ENCODE results near the gene SLC22A5. TPM values are rescaled to one million over a fixed set of nuclear protein-coding genes. Genes with fewer than 3 reads are reported as not detected.

The SLC22A5 gene
- total RNA-seq, 1 experiment from 2014 or later: 20.2 TPM

DNA sequence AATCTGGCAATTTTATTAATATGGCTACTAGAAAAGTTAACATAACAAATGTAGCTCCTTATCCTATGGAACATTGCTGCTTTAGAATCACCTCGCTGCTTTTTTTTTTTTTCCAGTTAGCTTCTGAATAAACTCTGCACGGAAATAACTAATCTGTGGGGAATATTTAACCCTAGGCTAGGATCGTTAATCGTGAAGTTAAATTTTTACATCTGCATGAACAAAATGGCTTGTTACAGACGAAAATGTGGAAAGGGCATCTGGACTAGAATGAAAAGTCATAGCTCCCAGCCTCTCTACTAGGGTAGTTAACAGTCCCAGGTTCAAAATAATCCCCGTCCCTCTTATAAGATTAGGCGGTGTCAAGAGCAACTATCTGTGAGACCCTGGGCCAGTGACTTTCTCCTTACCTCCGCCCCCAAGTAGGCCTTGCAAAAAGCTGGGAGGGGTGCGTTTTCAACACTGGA, 470 bp upstream of the SLC22A5 start:
- peaks cover 3% of the 10 kb centered on the region for H3K36me3 ChIP-seq (ENCODE audit: control insufficient read depth, insufficient read depth, low read length)
- H3K9me3 ChIP-seq: peaks cover 6% of the 10 kb centered on the region
- intact Hi-C loops (cut with micrococcal nuclease; ENCODE audit: unreplicated experiment): loop anchor here (1.0 to 5.0 kb wide), 4 partner anchors 41 to 142 kb away; partner anchors contain the start of gene P4HA2
- Mint-ChIP-seq H3K27ac (ENCODE audit: unreplicated experiment) (peak overlapping the region; percentile 85), H3K4me3 (ENCODE audit: unreplicated experiment) (peak overlapping the region; percentile 79), H3K4me1 (ENCODE audit: low read depth, unreplicated experiment) (peaks cover 21% of the 10 kb centered on the region), H3K36me3 (ENCODE audit: insufficient read depth, unreplicated experiment) (peaks cover 21% of the 10 kb centered on the region), H3K9me3 (ENCODE audit: unreplicated experiment) (no peaks in the 10 kb centered on the region), H3K27me3 (ENCODE audit: insufficient read depth, unreplicated experiment) (no peaks in the 10 kb centered on the region)
- H3K4me1 ChIP-seq: peaks cover 45% of the 10 kb centered on the region
- peak overlapping the region; percentile 79 for H3K4me3 ChIP-seq (ENCODE audit: low read depth, low read length)
- BruUV-seq (replicated peaks): TSS peak; percentile 65
- CTCF ChIA-PET: interaction anchor here (0.7 to 2.6 kb wide), 6 partner anchors 11 to 131 kb away, joined by 3 to 10 read pairs (median 4); partner anchors contain the start of gene SLC22A4
- H3K27me3 ChIP-seq (replicated peaks; ENCODE audit: control insufficient read depth, insufficient read depth, low read length): no peaks in the 10 kb centered on the region
- TF ChIP-seq, protein P1, sequence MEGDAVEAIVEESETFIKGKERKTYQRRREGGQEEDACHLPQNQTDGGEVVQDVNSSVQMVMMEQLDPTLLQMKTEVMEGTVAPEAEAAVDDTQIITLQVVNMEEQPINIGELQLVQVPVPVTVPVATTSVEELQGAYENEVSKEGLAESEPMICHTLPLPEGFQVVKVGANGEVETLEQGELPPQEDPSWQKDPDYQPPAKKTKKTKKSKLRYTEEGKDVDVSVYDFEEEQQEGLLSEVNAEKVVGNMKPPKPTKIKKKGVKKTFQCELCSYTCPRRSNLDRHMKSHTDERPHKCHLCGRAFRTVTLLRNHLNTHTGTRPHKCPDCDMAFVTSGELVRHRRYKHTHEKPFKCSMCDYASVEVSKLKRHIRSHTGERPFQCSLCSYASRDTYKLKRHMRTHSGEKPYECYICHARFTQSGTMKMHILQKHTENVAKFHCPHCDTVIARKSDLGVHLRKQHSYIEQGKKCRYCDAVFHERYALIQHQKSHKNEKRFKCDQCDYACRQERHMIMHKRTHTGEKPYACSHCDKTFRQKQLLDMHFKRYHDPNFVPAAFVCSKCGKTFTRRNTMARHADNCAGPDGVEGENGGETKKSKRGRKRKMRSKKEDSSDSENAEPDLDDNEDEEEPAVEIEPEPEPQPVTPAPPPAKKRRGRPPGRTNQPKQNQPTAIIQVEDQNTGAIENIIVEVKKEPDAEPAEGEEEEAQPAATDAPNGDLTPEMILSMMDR (IDR thresholded peaks at IDR 0.05; ENCODE audit: insufficient read depth in 1 of 2, low read depth in 1 of 2, low read length in 1 of 2, severe bottlenecking in 1 of 2, unreplicated experiment in 1 of 2): no peak
- DNase-seq: no peak
- POLR2A ChIA-PET: interaction anchor here (0.6 to 1.9 kb wide), 7 partner anchors 46 to 733 kb away, joined by 3 to 15 read pairs (median 3); partner anchors contain the start of gene SLC22A4

DNA sequence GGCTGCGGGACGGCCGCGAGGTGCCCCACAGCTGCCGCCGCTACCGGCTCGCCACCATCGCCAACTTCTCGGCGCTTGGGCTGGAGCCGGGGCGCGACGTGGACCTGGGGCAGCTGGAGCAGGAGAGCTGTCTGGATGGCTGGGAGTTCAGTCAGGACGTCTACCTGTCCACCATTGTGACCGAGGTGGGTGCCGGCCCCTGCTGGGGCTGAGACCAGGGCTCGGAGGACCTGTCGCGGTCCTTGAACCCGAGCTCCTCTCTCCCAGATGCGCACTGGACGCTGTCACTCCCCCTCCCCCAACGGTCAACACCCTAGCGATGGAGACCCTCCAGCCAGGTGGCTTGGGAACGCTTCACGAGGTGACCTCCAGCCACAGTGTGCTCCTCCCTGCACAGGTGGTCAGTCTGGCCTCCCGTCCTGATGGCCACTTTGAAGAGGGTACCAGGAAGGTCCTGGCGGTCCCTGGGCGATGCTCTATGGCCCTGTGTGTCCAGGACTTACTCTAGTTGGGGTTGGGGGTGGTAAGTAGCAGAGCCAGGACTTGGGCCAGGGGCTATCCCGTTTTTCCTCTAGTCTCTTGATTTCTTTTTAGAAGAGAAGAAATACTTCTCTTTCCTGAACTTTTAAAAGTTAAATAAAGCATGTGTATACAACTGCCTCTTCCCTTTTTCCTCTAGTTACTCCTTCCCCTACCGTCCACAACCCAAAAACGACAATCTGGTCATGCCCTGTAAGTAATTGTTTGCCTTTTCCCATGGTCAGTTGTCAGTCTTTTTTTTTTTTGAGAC, 866 bp downstream of the SLC22A5 start:
- peaks cover 14% of the 10 kb centered on the region for H3K36me3 Mint-ChIP-seq (ENCODE audit: insufficient read depth, unreplicated experiment)
- peak overlapping the region; percentile 79 for H3K4me3 ChIP-seq (ENCODE audit: low read depth, low read length)
- no peaks in the 10 kb centered on the region for H3K9me3 Mint-ChIP-seq (ENCODE audit: unreplicated experiment)
- H3K9me3 ChIP-seq: no peaks in the 10 kb centered on the region
- intact Hi-C loops (cut with micrococcal nuclease; ENCODE audit: unreplicated experiment): loop anchor here (2.0 kb wide), 1 partner anchor 98 kb away; no protein-coding TSS in a partner anchor
- H3K4me1 ChIP-seq: peaks cover 37% of the 10 kb centered on the region
- peak overlapping the region; percentile 79 for H3K4me3 Mint-ChIP-seq (ENCODE audit: unreplicated experiment)
- TF ChIP-seq, protein P1 (IDR thresholded peaks at IDR 0.05; ENCODE audit: insufficient read depth in 1 of 2, low read depth in 1 of 2, low read length in 1 of 2, severe bottlenecking in 1 of 2, unreplicated experiment in 1 of 2): no peak
- DNase-seq: no peak
- peak overlapping the region; percentile 85 for H3K27ac Mint-ChIP-seq (ENCODE audit: unreplicated experiment)
- peaks cover 18% of the 10 kb centered on the region for H3K4me1 Mint-ChIP-seq (ENCODE audit: low read depth, unreplicated experiment)
- H3K27me3 ChIP-seq (replicated peaks; ENCODE audit: control insufficient read depth, insufficient read depth, low read length): no peaks in the 10 kb centered on the region
- no peaks in the 10 kb centered on the region; the same call in 1 of the 2 replicates for H3K36me3 ChIP-seq (ENCODE audit: control insufficient read depth, insufficient read depth, low read length)
- CTCF ChIA-PET: interaction anchor here (0.6 to 2.6 kb wide), 4 partner anchors 12 to 1731 kb away, joined by 3 to 9 read pairs (median 5); no protein-coding TSS in a partner anchor
- POLR2A ChIA-PET: interaction anchor here (1.0 to 1.9 kb wide), 3 partner anchors 48 to 126 kb away, joined by 3 to 15 read pairs (median 8); partner anchors contain the start of gene SLC22A4
- no peaks in the 10 kb centered on the region for H3K27me3 Mint-ChIP-seq (ENCODE audit: insufficient read depth, unreplicated experiment)
- BruUV-seq (replicated peaks): no TSS peak

DNA sequence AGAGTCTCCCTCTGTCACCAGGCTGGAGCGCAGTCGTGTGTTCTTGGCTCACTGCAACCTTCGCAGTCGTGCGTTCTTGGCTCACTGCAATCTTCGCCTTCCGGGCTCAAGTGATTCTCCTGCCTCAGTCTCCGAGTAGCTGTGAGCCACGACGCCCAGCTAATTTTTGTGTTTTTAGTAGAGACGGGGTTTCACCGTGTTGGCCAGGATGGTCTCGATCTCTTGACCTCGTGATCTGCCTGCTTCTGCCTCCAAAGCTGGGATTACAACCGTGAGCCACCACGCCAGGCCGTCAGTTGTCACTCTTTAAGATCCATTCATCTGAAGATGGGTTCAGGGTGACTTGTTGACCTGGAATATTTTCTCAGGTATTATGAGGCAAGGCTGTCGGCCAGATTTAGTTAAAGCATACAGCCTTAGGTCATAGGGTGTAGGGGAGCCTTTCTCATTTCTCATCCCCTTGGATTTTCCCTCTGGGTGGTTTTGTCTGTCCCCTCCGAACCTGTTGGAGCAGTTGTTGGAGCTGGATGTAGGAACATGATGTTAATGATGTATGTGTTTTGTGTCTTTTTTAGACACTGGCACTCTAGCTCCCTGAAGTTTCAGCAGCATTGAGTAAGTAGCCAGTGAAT, 1.6 kb downstream of the SLC22A5 start:
- Mint-ChIP-seq H3K27ac (ENCODE audit: unreplicated experiment) (peak overlapping the region; percentile 85), H3K9me3 (ENCODE audit: unreplicated experiment) (no peaks in the 10 kb centered on the region), H3K27me3 (ENCODE audit: insufficient read depth, unreplicated experiment) (no peaks in the 10 kb centered on the region), H3K4me3 (ENCODE audit: unreplicated experiment) (peak overlapping the region; percentile 79), H3K36me3 (ENCODE audit: insufficient read depth, unreplicated experiment) (peaks cover 13% of the 10 kb centered on the region), H3K4me1 (ENCODE audit: low read depth, unreplicated experiment) (peaks cover 14% of the 10 kb centered on the region)
- H3K27me3 ChIP-seq (replicated peaks; ENCODE audit: control insufficient read depth, insufficient read depth, low read length): no peaks in the 10 kb centered on the region
- ChIA-PET POLR2A (no interaction called here), CTCF (interaction anchor here (2.6 kb wide), 1 partner anchor 133 kb away, joined by 9 read pairs; no protein-coding TSS in a partner anchor)
- BruUV-seq (replicated peaks): TSS peak; percentile 26
- no peaks in the 10 kb centered on the region; the same call in 1 of the 2 replicates for H3K36me3 ChIP-seq (ENCODE audit: control insufficient read depth, insufficient read depth, low read length)
- peaks cover 30% of the 10 kb centered on the region for H3K4me1 ChIP-seq
- TF ChIP-seq, protein P1 (IDR thresholded peaks at IDR 0.05; ENCODE audit: insufficient read depth in 1 of 2, low read depth in 1 of 2, low read length in 1 of 2, severe bottlenecking in 1 of 2, unreplicated experiment in 1 of 2): no peak
- intact Hi-C loops (cut with micrococcal nuclease; ENCODE audit: unreplicated experiment): loop anchor here (2.0 kb wide), 1 partner anchor 98 kb away; no protein-coding TSS in a partner anchor
- no peak for DNase-seq
- peak overlapping the region; percentile 79; the same call in 1 of the 2 replicates for H3K4me3 ChIP-seq (ENCODE audit: low read depth, low read length)
- no peaks in the 10 kb centered on the region for H3K9me3 ChIP-seq
